Esophagus muscularis mucosa (tissue), 4 donors: Measurements from ENCODE around the gene DCLK3. TPM values are rescaled to one million over a fixed set of nuclear protein-coding genes. Genes with fewer than 3 reads are reported as not detected.

ENCODE experiments used
- total RNA-seq, 4 donors: library from RNA; depleted of rRNA; stranded (reverse); fragments of >200 nt; gene quantifications; one replicate each; pipeline versions ENCODE4 v1.1.0 to v1.2.1, GENCODE V29; 2016

The DCLK3 gene
- total RNA-seq, 4 donors from 2014 or later = under 0.01 to 0.33 (median 0.21) TPM

Other genes starting within 250 kb of the DCLK3 start
- 1 to 10 TPM; 7.3 to 9.6 (median 8.2) TPM for gene TRANK1, start 180.5 kb upstream of the DCLK3 start, total RNA-seq
- gene EPM2AIP1, start 228.6 kb upstream of the DCLK3 start, total RNA-seq = 10 to 100 TPM in 2 of 4 donors, 1 to 10 TPM in 2; 9.5 to 13.7 (median 10.4) TPM
- 10 to 100 TPM; 27.9 to 59.0 (median 36.3) TPM for gene MLH1, start 229.0 kb upstream of the DCLK3 start, total RNA-seq